Stimulated activated CD4-positive, alpha-beta T cell treated with anti-CD3 and anti-CD28 coated beads, Interleukin-2, amount 100 ng/mL, for 4 hours (primary cell): ENCODE results near the gene SLC11A1.

Experiments used
- DNase-seq: peaks from one replicate; pipeline ENCODE4 v3.0.0-alpha.2; 2020; ENCODE audit warnings: low read depth

Gene SLC11A1

GRCh38 chr2:218405746-218406208, 23.7 kb downstream of the SLC11A1 start:
- DNase-seq, result no peak

GRCh38 chr2:218406209-218406948, 24.3 kb downstream of the SLC11A1 start:
- DNase-seq, result peak; percentile 77

GRCh38 chr2:218406949-218407618, 25.0 kb downstream of the SLC11A1 start:
- no peak for DNase-seq

GRCh38 chr2:218407717-218408116, 25.6 kb downstream of the SLC11A1 start:
- DNase-seq, result no peak

GRCh38 chr2:218418321-218418716, 36.2 kb downstream of the SLC11A1 start:
- no peak for DNase-seq

GRCh38 chr2:218418717-218419458, 36.8 kb downstream of the SLC11A1 start, which contains the start of gene VIL1:
Gene VIL1 (plus strand): TSS chr2:218419123. CDS start chr2:218423779, 4,656 bp downstream.
- no peak for DNase-seq

- DNase-seq, result no peak
Measured at GRCh38 chr2:218419630-218420216, 37.6 kb downstream of the SLC11A1 start.

GRCh38 chr2:218421027-218421426, 39.0 kb downstream of the SLC11A1 start:
- DNase-seq, result no peak

GRCh38 chr2:218422403-218423086, 40.5 kb downstream of the SLC11A1 start:
- no peak for DNase-seq

- no peak for DNase-seq
Measured at GRCh38 chr2:218423584-218423983, 41.5 kb downstream of the SLC11A1 start.

GRCh38 chr2:218425531-218425930, 43.5 kb downstream of the SLC11A1 start:
- no peak for DNase-seq

- DNase-seq, result no peak
Measured at GRCh38 chr2:218427741-218428140, 45.7 kb downstream of the SLC11A1 start.

- no peak for DNase-seq
Measured at GRCh38 chr2:218428846-218429558, 46.9 kb downstream of the SLC11A1 start.

- no peak for DNase-seq
Measured at GRCh38 chr2:218429911-218430692, 48.0 kb downstream of the SLC11A1 start.

- DNase-seq, result no peak
Measured at GRCh38 chr2:218430721-218431120, 48.6 kb downstream of the SLC11A1 start.

- DNase-seq, result no peak
Measured at GRCh38 chr2:218431878-218432277, 49.8 kb downstream of the SLC11A1 start.

- no peak for DNase-seq
Measured at GRCh38 chr2:218432676-218433365, 50.7 kb downstream of the SLC11A1 start.

- no peak for DNase-seq
Measured at GRCh38 chr2:218434456-218434855, 52.4 kb downstream of the SLC11A1 start.
